ENCODE data around the gene TUBA1B.
"Not testable (repeated sequence)": the region's sequence is repeated elsewhere in the genome, so short reads cannot be mapped to it uniquely, and the experiment has no call there.

The TUBA1B gene

DNA sequence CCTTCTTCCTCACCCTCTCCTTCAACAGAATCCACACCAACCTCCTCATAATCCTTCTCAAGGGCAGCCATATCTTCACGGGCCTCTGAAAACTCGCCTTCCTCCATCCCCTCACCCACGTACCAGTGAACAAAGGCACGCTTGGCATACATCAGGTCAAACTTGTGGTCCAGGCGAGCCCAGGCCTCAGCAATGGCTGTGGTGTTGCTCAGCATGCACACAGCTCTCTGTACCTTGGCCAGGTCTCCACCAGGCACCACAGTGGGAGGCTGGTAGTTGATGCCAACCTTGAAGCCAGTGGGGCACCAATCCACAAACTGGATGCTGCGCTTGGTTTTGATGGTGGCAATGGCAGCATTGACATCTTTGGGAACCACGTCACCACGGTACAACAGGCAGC is 3.2 kb downstream of the TUBA1B start:
- not testable (repeated sequence) for FAIRE-seq; DNase-seq (ENCODE audit: low spot score)

DNA sequence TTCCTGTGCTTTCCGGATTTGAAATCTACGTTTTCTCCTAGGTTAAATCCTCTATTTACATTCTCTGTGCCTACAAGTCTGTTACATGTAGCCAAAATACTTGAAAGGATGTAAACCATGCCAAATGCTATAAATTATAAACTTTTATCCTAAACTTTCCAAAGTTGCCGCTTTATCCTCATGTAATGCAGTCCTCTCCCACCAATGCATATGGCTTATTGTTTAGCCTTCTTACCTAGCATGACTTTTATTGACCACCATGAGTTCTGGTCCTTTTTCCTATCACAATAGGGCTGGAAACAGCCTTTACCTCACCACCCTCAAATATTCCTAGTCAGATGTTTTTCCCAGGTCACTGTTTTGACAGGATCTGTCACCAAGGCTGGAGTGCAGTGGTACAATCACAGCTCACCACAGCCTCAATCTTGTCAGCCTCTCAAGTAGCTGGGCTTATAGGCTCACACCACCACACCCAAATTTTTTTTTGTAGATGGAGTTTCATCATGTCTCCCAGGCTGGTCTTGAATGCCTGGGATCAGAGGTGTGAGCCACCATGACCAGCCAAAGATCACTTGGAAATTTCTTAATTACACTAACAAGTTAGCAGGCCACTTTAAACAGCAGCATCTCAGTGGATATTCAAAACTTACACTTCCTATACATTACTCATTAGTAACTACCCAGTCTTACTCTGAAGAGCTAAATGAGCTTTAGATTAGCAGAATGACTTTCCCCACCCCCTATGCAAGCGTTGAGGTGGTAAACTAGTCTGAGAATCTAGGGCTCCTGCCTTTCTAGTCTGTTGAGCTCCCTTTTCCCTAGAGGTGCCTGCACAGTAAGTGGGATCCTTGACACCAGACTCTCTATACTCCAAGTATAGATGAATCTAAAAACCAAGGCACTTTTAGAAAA is 4.1 kb downstream of the TUBA1B start:
- FAIRE-seq (no peak), DNase-seq (ENCODE audit: low spot score) (no peak)

DNA sequence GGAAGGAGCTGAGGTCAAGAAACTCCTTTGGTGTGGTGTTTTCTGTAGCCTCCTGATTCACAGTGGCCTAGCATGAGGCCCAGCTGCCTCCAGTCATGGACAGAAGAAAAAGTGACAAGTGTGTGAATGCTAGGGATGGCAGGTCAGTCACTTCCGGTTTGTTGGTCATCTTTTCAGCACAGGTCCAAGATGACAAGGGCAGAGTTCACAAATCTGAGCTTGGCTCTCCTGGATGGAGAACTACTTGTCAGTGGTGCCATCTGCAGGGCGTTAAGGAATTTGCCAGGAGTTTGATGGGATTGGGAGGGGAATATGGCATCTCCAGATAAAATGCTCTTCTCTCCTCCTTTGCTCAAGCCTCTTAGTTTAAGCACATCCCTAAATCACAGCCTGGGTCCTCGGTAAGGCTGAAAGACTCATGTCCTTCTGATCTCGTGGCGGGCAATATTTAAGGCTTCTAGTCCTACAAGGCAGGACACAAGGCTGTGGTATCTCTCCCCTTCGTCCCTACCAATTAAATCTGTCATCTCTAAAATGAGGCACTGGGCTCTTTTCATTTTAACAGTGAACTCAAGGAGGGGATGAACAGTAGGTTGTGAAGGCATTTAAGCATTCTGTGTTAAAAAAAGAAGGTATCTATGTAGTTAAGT is 10.0 kb downstream of the TUBA1B start:
- DNase-seq (ENCODE audit: low spot score) (peak; percentile 66), FAIRE-seq (no peak)

DNA sequence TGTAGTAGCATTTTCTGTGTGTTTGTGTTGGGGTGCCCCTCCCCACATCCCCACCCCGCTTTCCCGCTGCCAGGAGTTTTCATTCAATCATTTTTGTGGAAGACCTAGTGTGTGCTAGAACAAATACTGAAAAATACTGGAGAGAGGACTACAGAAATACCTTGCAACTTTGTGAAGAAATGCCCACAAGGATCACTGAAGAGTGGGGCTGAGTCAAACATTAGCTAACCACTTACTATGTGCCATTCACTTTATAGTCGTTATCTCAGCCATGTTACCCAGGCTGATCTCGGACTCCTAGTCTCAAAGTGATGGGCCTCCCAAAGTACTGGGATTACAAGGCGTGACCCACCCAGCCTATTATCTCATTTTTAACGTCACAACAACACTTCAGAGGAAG is 20.0 kb downstream of the TUBA1B start:
- DNase-seq (ENCODE audit: low spot score) (no peak), FAIRE-seq (no peak)

DNA sequence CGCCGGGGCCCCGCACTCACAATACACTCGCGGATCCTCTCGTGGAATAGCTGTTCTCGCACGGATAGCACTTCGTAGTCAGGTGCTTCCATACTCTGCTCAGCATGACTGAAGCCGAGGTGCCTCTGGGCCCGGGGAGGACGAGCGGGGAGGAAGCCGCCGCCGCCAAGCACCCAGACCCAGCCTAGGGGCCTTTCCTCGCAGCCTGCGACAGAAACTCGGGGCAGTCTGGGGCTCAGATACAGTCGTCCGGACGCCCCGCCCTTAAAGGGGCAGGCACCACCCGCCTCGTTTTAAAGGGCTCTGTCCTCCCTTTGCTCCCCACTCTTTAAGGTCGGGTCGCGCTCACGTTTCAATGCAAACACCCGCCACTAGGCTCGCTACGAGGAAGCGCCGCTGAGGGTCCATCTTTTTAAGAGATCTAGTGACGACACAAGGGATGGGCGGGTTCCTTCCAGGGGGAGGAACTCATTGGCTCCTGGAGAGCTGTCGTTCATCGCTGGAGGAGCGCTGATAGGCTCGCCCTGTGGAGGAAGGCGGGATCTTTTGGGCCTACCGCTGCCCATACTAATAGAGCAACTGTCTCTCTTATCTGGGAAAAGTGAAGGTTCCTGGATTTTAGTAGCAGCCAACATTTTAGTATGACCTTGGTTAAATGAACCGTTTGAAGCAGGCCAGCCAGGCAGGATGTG is 20.6 kb downstream of the TUBA1B start, which contains the start of gene LMBR1L:
LMBR1L (minus strand) TSS at position 384 of the 692 bp plus-strand sequence; CDS start at position 92, 292 bp downstream.
- DNase-seq (ENCODE audit: low spot score) = peak; percentile 98
- no peak for FAIRE-seq

DNA sequence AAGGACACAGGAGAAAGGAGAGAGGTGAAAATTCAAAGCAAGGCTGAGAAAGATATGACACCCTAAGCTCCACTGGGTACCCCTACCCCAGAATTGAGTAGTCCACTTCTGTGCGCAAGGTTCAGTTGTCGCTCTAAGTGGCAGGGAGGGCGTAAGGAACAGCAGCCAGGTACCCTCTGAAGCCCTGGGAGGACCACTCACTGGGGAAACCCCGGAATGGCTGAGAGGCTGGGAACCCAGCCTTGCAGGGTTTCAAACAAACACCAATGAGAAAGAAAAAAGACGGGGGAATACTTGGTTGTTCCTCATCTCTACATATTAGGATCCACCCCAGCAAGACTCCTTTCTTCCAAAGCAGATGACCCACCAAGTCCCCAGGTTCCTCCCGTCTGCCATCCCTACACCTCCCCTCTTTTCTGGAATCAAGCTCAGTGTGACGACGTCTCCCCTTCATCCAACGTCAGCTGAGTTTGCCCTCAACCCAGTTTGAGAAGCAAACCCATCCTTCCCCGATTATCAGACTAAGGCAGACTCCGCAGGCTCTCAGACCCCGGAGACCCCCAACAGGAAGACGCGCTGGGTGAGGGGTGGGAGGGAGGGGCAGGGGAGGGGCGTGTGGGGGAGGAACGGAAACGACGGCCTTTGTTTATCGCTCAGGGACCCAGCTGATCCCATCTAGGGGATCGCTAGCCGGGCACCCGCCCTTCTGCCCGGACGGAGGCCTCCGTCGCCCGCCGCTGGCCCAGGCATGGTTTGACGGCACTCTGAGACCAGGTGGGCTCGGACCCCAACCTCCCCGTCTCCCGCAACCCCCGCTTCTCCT is 21.3 kb downstream of the TUBA1B start:
- DNase-seq (ENCODE audit: low spot score) = peak; percentile 37
- no peak for FAIRE-seq

DNA sequence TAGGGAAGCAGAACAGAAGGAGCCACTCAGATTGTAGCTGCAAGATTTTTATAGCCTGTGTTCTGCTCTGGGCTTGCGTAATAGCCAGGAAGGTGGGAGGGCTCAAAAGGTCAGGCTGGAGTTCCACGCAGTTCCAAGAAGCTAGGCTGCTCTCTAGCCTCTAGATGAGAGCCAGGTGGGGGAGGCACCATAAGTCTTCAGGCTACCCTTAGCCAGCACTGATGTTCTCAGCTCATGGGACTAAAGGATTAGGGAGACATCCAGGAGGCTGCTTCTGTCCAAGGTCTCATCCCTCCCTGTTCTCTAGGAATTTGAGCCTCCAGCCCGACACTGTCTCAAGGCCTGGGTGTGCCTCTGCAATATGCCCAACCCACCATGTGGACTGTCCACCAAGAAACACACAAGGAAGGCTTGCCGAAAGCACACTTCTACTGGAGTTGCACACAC is 22.2 kb downstream of the TUBA1B start:
- no peak for DNase-seq (ENCODE audit: low spot score)
- no peak for FAIRE-seq

DNA sequence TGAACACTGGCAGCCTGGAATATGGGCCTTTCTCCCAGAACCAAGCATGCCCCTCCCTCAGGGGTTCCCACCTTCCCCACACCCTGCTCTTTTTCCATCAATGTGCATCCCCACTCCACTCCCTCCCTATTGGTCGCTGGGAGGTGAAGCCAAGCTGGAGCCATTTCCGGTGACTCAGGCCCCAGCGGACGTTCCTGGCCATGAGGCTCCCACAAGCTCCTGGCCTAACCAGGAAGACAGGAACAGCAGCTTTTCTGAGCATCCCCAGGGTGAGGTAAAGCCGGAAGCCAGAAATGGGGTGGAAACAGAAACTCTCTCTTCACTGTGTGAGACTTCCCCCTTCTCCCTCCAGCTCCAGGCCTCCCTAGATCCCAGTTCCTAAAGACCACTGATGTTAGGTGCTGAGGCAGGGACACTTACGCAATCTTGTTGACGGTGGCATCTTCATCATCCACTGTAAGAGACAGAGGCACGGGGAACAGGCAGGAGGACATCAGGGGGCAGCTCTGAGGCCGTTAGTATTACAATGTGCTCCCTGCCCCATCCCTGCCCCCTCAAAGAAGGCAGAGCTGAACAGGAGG is 25.6 kb downstream of the TUBA1B start:
- no peak for FAIRE-seq
- no peak for DNase-seq (ENCODE audit: low spot score)

DNA sequence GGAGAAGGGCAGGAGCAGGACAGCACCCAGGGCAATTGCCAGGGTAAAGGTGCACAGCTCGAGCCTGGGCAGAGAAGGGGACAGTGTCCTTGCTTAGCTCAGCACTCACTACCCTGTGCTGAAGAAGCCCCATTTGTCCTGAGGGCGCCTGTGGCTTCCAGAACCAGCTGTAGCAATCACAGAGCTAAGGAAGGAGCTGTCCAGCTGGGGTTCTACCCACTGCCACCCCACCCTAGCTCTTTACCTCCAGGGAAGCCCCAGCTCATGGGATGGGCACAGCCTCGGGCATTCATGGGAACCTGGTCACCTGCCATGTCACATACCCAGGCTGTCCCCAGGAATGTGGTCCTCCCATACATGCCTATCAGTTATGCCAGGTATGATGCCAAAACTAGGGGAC is 26.4 kb downstream of the TUBA1B start:
- FAIRE-seq = no peak
- no peak for DNase-seq (ENCODE audit: low spot score)

DNA sequence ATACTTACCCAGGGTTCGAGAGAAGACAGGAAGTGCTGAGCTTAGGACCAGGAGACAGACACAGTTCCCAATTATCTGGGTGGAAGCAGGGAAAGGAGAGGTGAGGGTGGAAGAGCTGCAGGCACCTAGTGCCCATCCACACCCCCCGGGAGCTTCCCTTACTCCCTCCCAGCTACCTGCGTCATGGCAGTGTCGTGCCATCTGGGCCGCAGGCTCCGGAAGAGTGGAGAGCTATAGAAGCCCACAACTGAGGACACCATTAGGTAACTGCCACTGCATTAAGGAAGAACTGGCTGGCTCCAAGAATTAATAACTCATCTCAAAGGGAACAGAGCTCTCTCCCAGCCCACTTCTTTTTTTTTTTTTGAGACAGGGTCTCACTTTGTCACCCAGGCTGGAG is 30.8 kb downstream of the TUBA1B start:
- FAIRE-seq = no peak
- DNase-seq (ENCODE audit: low spot score) = no peak

DNA sequence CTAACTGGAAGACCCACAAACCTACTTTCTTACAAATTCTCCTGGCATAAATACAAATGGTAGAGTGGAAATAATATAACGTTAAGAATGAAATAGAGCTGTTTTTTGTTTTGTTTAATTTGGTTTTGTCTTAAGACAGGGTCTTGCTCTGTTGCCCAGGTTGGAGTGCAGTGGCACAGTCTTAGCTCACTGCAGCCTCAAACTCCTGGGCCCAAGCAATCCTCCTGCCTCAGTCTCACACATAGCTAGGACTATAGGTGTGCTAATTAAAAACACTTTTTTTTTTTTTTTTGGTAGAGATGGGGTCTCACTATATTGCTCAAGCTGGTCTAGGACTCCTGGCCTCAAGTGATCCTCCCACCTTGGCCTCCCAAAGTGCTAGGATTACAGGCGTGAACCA is 32.5 kb downstream of the TUBA1B start:
- DNase-seq (ENCODE audit: low spot score) (no peak), FAIRE-seq (no peak)

DNA sequence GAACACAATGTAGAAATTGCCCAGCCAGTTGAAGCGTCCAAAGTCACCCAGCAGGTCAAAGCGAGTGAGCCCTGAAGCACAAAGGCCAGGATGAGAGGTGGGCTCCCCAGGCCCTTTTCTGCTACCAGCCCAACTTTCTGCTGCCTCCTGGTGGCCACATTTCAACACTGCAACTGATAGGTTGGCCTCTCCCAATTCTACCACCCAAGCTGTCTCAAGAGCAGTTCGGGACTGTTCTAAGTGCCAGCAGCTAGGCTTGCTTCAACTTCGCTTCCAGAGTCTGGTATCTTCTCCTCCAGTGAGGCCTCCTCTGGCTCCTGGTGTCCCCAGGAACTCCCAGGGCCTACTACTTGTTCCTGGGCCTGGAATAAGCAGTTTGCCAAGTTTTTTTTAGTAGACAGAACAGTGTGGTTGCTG is 33.2 kb downstream of the TUBA1B start:
- FAIRE-seq (no peak), DNase-seq (ENCODE audit: low spot score) (peak; percentile 65)

DNA sequence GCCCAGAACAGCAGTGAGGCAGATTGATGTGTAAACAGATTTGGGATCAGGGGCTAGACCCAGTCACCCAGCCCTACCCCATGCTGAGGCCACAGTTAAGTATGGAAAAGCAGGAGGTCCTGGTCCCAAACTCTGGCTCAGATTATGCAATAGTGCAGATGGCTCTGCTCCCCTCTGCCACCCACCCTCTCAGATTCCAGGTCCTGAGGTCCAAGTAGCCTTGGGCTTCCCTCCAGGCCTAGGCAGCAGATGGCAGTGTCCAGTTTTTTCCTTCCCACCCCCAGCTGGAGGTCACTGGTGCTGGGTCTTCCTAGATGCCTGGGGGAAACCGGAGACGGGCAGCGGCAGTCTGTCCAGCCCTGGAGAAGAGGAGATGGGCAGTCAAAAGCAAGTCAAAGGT is 33.8 kb downstream of the TUBA1B start:
- DNase-seq (ENCODE audit: low spot score) (no peak), FAIRE-seq (no peak)

DNA sequence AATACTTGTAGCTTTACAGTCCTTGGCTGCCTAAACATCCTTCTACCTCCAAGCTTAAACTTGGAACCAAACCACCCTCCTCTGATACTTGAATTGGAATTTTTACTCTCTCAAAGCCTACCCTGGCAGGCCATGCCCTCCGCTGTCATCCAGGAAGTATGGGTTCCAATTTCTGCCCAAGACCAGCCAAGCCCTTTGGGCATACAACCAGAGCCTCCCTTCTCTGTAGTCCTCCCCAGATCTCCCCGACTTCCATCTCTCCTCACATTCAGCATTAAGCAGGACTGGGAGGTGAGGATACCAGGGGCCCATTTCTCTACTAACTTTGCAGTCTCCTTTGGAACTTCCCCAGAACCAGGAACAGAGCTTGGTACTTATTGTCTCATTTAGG is 36.2 kb downstream of the TUBA1B start:
- DNase-seq (ENCODE audit: low spot score) = no peak
- FAIRE-seq = no peak

DNA sequence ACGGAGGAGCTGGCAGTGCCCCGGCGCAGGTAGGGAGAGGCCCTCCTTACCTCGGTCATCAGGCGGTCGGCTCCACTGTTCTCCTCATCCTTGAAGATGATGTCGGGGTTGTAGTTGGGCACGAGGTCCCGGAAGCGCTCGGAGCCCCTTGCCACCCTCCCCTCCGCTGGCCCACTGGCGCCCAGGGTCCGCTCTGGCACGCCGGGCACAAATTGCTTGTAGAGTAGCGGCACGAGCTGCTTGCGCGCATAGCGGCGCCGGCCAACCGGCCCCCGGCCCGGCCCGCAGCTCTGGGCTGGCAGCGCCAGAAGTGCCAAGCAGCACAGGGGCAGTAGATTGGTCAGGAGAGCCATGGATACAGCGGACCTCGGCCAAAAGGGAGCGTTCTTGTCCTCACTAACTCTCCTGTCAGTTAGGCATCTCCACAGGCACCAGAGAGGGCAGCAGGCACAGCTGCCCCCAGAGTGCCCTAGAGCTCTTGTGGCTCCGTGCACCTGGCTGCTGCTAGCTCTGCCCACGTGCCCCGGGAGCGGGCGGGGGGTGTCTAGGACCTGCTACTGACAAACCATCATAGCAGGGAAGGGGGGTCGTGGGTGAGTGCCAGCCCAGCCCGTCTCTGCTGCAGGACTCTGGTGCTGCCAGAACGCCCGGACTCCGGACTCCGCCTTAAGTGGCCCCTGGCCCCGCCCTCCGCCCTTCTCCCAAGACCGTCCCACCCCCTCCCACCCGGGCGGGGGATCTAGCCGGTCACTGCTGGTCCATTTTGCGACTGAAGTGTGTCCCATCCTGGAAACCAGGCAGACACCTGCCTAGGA is 36.8 kb downstream of the TUBA1B start, which contains the start of gene DHH:
DHH (minus strand) TSS at position 642 of the 815 bp plus-strand sequence; CDS start at position 353, 289 bp downstream.
- DNase-seq (ENCODE audit: low spot score) (no peak), FAIRE-seq (no peak)

DNA sequence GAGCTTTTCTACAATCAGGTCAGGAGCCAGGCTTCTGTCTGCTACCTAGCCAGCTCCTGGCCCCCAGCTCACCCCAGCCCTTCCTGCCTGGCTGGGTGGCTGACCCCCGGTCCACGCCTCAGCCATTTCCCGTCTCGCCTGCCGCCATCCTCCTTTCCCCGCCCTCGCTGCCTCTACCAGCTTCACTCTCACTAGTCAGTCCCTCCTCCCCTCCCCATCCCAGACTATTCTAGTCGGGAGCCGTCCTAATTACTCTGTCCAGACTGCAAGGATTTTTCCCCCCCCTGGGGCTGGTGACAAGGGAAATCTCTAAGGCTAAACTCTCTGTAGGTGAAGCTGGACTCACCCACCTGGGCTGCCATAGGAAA is 37.4 kb downstream of the TUBA1B start:
- FAIRE-seq (no peak), DNase-seq (ENCODE audit: low spot score) (no peak)

DNA sequence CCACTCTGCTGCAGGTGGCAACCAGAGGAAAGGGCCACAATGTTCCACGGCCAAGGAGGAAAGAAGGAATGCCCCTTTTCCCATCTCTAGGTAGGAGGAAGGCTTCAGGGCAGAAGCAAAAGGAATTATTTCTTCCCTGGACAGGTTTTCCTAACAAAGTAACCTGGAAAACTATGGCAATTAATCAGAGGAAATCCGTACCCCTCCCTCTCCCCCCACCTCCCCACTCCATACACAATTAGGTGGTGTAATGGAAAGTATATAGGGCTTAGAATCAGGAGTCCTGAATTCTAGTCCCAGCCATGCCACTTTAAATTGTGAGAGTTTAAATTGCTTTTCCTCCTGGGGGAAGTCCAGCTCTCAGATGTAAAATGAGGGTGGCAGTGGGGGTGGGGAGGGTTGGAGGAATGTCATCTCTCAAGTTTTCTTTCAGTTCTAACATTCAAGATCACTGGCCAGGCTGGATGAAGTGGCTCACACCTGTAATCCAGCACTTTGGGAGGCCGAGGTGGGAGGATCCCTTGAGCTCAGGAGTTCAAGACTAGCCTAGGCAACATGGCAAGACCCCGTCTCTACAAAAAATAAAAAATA is 38.3 kb downstream of the TUBA1B start:
- DNase-seq (ENCODE audit: low spot score) (no peak), FAIRE-seq (no peak)

DNA sequence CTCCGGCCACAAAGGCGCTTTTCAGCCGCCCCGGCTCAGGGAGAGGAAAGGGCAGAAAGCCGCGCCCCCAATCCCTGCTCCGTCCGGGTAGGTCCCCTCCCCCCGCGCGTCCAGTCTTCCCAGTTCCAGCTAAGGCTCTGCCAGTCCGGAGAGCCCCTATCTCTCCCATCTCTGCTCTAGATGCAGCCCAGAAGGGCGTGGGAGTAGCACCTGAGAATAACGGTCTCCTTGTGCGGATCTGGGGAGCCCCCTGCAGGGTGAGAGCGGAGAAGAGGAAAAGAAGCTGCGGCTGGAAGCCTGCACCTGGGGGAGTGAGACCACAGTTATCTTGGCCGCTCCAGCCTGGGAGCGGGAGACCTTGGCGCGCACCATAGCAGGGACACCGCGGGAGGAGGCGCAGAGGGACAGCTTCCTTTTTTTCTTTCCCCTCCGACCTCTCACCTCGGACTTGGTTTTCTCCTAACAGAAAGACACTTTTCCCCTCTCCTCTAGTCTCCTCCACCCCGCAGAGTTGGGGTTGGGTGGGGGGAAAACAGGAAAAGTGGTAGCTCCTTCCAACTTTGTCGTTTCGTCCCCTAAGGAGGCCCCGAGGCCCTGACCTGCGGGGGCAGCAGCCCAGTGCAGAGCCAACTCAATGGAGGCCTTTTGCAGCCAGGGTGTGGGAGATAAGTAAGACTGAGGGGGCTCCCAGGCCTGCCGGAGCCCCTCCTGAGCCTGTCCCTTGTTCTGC is 38.9 kb downstream of the TUBA1B start:
- FAIRE-seq (no peak), DNase-seq (ENCODE audit: low spot score) (peak; percentile 80)

DNA sequence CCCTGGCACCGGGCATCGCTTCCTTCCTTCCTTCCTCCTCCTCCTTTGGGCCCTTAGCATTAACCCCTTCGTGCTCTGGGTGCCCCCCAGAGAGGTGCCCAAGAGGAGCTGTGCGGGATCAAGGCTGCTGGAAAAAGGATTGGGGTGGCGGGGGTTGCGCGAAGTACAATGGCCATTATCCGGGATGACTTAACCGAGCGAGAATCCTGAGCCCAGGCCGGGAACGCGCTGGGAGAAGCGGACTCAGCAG is 39.4 kb downstream of the TUBA1B start:
- no peak for DNase-seq (ENCODE audit: low spot score)
- no peak for FAIRE-seq

All from urothelium cell line (cell line).